GM12878 (cell line): ENCODE data around the gene FADS1. TPM values are rescaled to one million over a fixed set of nuclear protein-coding genes. Genes with fewer than 3 reads are reported as not detected.

Experiments used
- ATAC-seq: fragments of 200-7000 bp; cut with Tn5 transposase; 3 replicates; pipeline ENCODE4 v1.9.1; 2020; ENCODE audit warnings: mild to moderate bottlenecking, moderate library complexity
- BruUV-seq: library from RNA; stranded (reverse); fragments of 400-500 nt; replicated peaks from 2 replicates; lab custom pipeline; 2021; lab: Mats Ljungman, UMichigan
- CTCF ChIA-PET: fragments of 300-600 bp; sonication (Branson Sonifier 250); formaldehyde crosslinking; extraction: SDS; loops from one replicate; lab custom pipeline; 2021; ENCODE audit warnings: inconsistent platforms; lab: Yijun Ruan, JAX
- POLR2A ChIA-PET: fragments of 350-600 bp; formaldehyde crosslinking; extraction: SDS; loops from one replicate; lab custom pipeline; 2021; ENCODE audit warnings: inconsistent platforms; lab: Charles Lee
- RAD21 ChIA-PET: fragments of 300-600 bp; sonication (Branson Sonifier 250); formaldehyde crosslinking; loops from one replicate; lab custom pipeline; 2023; ENCODE audit warnings: antibody characterized with exemption; ENCODE audit not compliant: unreplicated experiment; lab: Charles Lee
- SMC1A ChIA-PET: fragments of 300-600 bp; sonication (Branson Sonifier 250); formaldehyde crosslinking; loops from one replicate; lab custom pipeline; 2023; ENCODE audit not compliant: unreplicated experiment, uncharacterized antibody; lab: Charles Lee
- DNase-seq: peaks from one replicate; pipeline ENCODE4 v3.0.0-alpha.2; 2011; ENCODE audit warnings: low read depth, low spot score
- FAIRE-seq: peaks from 3 replicates; lab custom pipeline; 2011; peaks lifted over from hg19 to GRCh38; lab: Jason Lieb, UNC
- H2AFZ ChIP-seq: 2 replicates; pipeline ENCODE4 v1.6.0; 2011; ENCODE audit warnings: low read depth, low read length, control low read depth; ENCODE audit not compliant: control insufficient read depth
- H3K27ac ChIP-seq: 2 replicates; pipeline ENCODE4 v1.5.1; 2011; ENCODE audit warnings: control low read depth; ENCODE audit not compliant: control insufficient read depth, insufficient read depth
- H3K27me3 ChIP-seq, 2 experiments: replicated peaks in 1 of 2; 2 replicates each; pipeline versions ENCODE4 v1.6.0 to v1.6.1; 2011; ENCODE audit warnings: low read length in 1 of 2; ENCODE audit not compliant: control insufficient read depth in 2 of 2, insufficient read depth in 2 of 2
- H3K36me3 ChIP-seq, 2 experiments: 2 replicates each; pipeline ENCODE4 v1.5.1; 2011; ENCODE audit warnings: low read length in 1 of 2; ENCODE audit not compliant: control insufficient read depth in 2 of 2, insufficient read depth in 2 of 2
- H3K4me1 ChIP-seq: 2 replicates; pipeline ENCODE4 v1.6.1; 2011; ENCODE audit warnings: mild to moderate bottlenecking, low read length, moderate library complexity, mixed read lengths; ENCODE audit not compliant: control insufficient read depth, insufficient read depth
- H3K4me2 ChIP-seq: 2 replicates; pipeline ENCODE4 v1.6.0; 2011; ENCODE audit warnings: control low read depth; ENCODE audit not compliant: control insufficient read depth, insufficient read depth
- H3K4me3 ChIP-seq: fragments of 200-600 bp; sonication (generic); 2 replicates; pipeline ENCODE4 v1.5.1; 2016
- H3K79me2 ChIP-seq: 2 replicates; pipeline ENCODE4 v1.6.0; 2011; ENCODE audit warnings: low read length; ENCODE audit not compliant: control insufficient read depth, insufficient read depth
- H3K9ac ChIP-seq: 2 replicates; pipeline ENCODE4 v1.8.0; 2011; ENCODE audit warnings: low read length, control low read depth, mixed read lengths; ENCODE audit not compliant: control insufficient read depth, insufficient read depth
- H3K9me3 ChIP-seq: replicated peaks from 3 replicates; pipeline ENCODE4 v1.5.1; 2011; ENCODE audit warnings: mild to moderate bottlenecking, low read length; ENCODE audit not compliant: control insufficient read depth, insufficient read depth
- H4K20me1 ChIP-seq: 2 replicates; pipeline ENCODE4 v1.6.0; 2011; ENCODE audit not compliant: control insufficient read depth, insufficient read depth
- CEBPB ChIP-seq, 2 experiments: fragments of 150-350 bp in 1 of 2; IDR thresholded peaks; 2 replicates each; pipeline ENCODE4 v1.6.1; 2012 to 2014; ENCODE audit warnings: low read depth in 2 of 2, low read length in 2 of 2, borderline replicate concordance in 1 of 2, inconsistent platforms in 1 of 2
- JUND ChIP-seq: IDR thresholded peaks from 2 replicates; pipeline ENCODE4 v1.6.1; 2012; ENCODE audit warnings: low read depth, mild to moderate bottlenecking, low read length, improper control_type of control experiment, moderate library complexity
- SMC3 ChIP-seq: IDR thresholded peaks from 2 replicates; pipeline ENCODE4 v1.6.1; 2011; ENCODE audit warnings: low read length, improper control_type of control experiment, borderline replicate concordance
- TBL1XR1 ChIP-seq: IDR thresholded peaks from 2 replicates; pipeline ENCODE4 v1.6.1; 2012; ENCODE audit warnings: low read depth, low read length, improper control_type of control experiment
- WRNIP1 ChIP-seq: IDR thresholded peaks from 2 replicates; pipeline ENCODE4 v1.6.1; 2011; ENCODE audit warnings: low read depth, low read length, improper control_type of control experiment, borderline replicate concordance
- ZBED1 ChIP-seq: IDR thresholded peaks from 2 replicates; pipeline ENCODE4 v1.6.1; 2016; ENCODE audit warnings: borderline replicate concordance
- WGBS: methylation state at CpG from one replicate; pipeline ENCODE4 v1.1.6; 2016; ENCODE audit warnings: low lambda C conversion rate; ENCODE audit not compliant: insufficient replicate concordance, insufficient coverage; ENCODE audit errors: missing lambda C conversion rate; 5-methylcytosine and 5-hydroxymethylcytosine counted together
- in situ Hi-C: fragments of 300-500 bp; cut with MboI; formaldehyde crosslinking; loops from 9 replicates; pipeline ENCODE4 v1.14.3; 2018; ENCODE audit warnings: mixed read lengths
- intact Hi-C: fragments of 100-400 bp; cut with micrococcal nuclease; formaldehyde crosslinking; loops from one replicate; pipeline ENCODE4 v1.14.2; 2022; ENCODE audit not compliant: unreplicated experiment
- polyA plus RNA-seq, 11 experiments: library from polyadenylated mRNA; depleted of rRNA in 4 of 11; unstranded in 6 of 11; stranded (reverse) in 5 of 11; fragments of >200 nt; fragmentation: Nextera tagmentation in 4 of 11; fragmentation: Illumina TruSeq in 1 of 11; extraction: Ambion mirVana in 4 of 11; extraction: Trizol in 1 of 11; gene quantifications; 1 replicate in 1 of 11; 2 replicates in 10 of 11; pipeline versions ENCODE4 v1.2.1 to v1.2.3, GENCODE V29; 2011 to 2016; ENCODE audit warnings: inconsistent platforms in 2 of 11, missing spikeins in 2 of 11, low read depth in 1 of 11
- total RNA-seq, 4 experiments: library from RNA; depleted of rRNA in 3 of 4; stranded (reverse); fragments of >200 nt in 3 of 4; fragmentation: Illumina TruSeq in 1 of 4; extraction: Trizol in 1 of 4; gene quantifications; 2 replicates each; pipeline versions ENCODE4 v1.2.1 to v1.2.3, GENCODE V29; 2013 to 2021

FADS1 gene
- total and polyA plus RNA-seq, 10 of the 15 experiments (the other 5 are each of a cell fraction or from before 2014, with no cell fraction given) = 8.8 to 73.9 (median 39.0) TPM

- BruUV-seq = TSS peak; percentile 73
- peak; percentile 39 for ATAC-seq
- TF ChIP-seq WRNIP1 (0 out of 2 replicates have a peak, but pooled peaks have one; percentile 45), JUND (no peak), CEBPB (IDR thresholded peaks at IDR 0.05; ENCODE audit: borderline replicate concordance in 1 of 2, low read depth in 2 of 2, low read length in 2 of 2) (no peak), TBL1XR1 (peak; percentile 2; the same call in 1 of the 2 replicates), SMC3 (0 out of 2 replicates have a peak, but pooled peaks have one; percentile 11), ZBED1 (no peak)
These were observed 23.5 kb downstream of the FADS1 start for GRCh38 chr11:61793083-61793828.

More at GRCh38 chr11:61793083-61793828, 23.5 kb downstream of the FADS1 start:
- ChIA-PET CTCF (interaction anchor here (0.6 to 12.7 kb wide), 14 partner anchors 17 to 315 kb away, joined by 3 to 200 read pairs (median 5); partner anchors contain the start of gene BEST1), SMC1A (interaction anchor here (1.1 to 8.3 kb wide), 9 partner anchors 37 to 315 kb away, joined by 3 to 91 read pairs (median 4); partner anchors contain the start of gene FADS3), RAD21 (interaction anchor here (1.1 to 6.2 kb wide), 9 partner anchors 8 to 315 kb away, joined by 3 to 96 read pairs (median 4); partner anchors contain the start of gene BEST1), POLR2A (interaction anchor here (0.8 to 6.7 kb wide), 11 partner anchors 8 to 294 kb away, joined by 3 to 60 read pairs (median 5); partner anchors contain the start of genes FADS1 and MYRF)
- FAIRE-seq (no peak), DNase-seq (no peak)
- Histone ChIP-seq H3K4me1 (no peaks in the 10 kb centered on the region; the same call in 1 of the 2 replicates), H2AFZ (peak overlapping the region; percentile 99), H3K79me2 (peaks cover 79% of the 10 kb centered on the region), H3K9ac (peak overlapping the region; percentile 100), H3K9me3 (no peaks in the 10 kb centered on the region), H3K27ac (peak overlapping the region; percentile 100), H3K36me3 (peaks cover 15 to 17% of the 10 kb centered on the region in 2 experiments; a peak in 3 of 4 replicates), H3K4me3 (peak overlapping the region; percentile 98), H4K20me1 (no peaks in the 10 kb centered on the region), H3K27me3 (no peaks in the 10 kb centered on the region), H3K4me2 (peak overlapping the region; percentile 66)
- in situ Hi-C loops = no loop called here
- WGBS = under 1% methylated on average over 29 of the region's 29 CpGs
- intact Hi-C loops = loop anchor here (2.0 kb wide), 1 partner anchor 42 kb away; no protein-coding TSS in a partner anchor
